ENCODE data around the gene WNK2.

GRCh38 chr9:93288891-93289883 lies 105.2 kb downstream of the WNK2 start:
- TF ChIP-seq, protein P1, sequence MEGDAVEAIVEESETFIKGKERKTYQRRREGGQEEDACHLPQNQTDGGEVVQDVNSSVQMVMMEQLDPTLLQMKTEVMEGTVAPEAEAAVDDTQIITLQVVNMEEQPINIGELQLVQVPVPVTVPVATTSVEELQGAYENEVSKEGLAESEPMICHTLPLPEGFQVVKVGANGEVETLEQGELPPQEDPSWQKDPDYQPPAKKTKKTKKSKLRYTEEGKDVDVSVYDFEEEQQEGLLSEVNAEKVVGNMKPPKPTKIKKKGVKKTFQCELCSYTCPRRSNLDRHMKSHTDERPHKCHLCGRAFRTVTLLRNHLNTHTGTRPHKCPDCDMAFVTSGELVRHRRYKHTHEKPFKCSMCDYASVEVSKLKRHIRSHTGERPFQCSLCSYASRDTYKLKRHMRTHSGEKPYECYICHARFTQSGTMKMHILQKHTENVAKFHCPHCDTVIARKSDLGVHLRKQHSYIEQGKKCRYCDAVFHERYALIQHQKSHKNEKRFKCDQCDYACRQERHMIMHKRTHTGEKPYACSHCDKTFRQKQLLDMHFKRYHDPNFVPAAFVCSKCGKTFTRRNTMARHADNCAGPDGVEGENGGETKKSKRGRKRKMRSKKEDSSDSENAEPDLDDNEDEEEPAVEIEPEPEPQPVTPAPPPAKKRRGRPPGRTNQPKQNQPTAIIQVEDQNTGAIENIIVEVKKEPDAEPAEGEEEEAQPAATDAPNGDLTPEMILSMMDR (IDR thresholded peaks at IDR 0.05) = no peak
- no peak for TF ChIP-seq POLR2A (IDR thresholded peaks at IDR 0.05)
